ENCODE measurements around the gene RNF34. TPM values are rescaled to one million over a fixed set of nuclear protein-coding genes. Genes with fewer than 3 reads are reported as not detected.
"Not testable (repeated sequence)": the region's sequence is repeated elsewhere in the genome, so short reads cannot be mapped to it uniquely, and the experiment has no call there.

The RNF34 gene, protein sequence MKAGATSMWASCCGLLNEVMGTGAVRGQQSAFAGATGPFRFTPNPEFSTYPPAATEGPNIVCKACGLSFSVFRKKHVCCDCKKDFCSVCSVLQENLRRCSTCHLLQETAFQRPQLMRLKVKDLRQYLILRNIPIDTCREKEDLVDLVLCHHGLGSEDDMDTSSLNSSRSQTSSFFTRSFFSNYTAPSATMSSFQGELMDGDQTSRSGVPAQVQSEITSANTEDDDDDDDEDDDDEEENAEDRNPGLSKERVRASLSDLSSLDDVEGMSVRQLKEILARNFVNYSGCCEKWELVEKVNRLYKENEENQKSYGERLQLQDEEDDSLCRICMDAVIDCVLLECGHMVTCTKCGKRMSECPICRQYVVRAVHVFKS
- total RNA-seq, result 26.1 and 41.2 TPM in 2 replicates
- 25.3 TPM for polyA plus RNA-seq (2012)

DNA sequence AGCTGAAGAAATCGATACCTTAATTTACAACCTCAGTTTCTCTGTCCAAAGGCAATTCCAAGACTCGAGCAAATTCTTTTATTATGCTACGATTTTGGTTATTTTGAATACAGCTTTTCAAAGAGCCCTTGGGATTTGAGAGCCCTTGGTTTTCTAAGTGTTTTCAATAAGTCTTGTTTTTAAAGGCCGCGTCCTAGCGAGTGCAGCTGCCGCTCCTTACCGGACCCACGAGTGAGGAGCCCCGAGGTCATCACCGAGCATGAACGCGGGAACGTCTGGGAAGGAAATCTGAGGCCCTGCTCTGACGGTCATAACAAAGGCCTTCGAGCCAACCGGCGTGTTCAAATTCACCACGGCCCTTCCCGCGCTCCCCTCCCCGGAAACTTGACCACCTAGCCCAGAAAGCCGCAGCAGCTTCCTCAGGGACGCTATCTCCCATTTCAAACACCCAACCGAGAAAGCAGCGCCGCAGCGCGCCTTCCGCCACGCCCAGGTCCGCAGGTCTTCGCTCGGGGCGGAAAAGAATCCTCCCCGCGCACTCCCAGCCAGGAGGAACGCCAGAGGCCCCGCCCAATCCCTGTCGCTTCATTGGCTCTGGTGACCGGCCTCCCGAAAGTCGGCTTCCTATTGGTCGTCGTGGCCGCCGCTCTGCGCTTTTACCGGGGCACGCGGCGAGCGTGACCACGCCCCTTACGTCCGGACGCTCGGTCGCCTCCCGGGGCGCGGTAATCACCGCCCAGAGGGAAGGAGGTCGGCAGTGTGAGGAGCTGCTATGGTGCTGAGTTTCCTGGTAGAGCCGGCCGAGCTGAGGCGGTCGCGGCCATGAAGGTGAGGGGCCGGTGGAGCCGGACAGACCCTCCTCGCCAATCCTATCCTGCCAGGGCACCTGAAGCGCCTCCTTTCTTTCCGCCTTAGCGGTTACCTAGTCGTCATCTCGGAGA is at the start of gene RNF34:
RNF34 (plus strand) TSS at position 728 of the 941 bp plus-strand sequence; CDS start at position 823, 95 bp downstream.
- peak; percentile 99 for DNase-seq (ENCODE audit: low read depth)

DNA sequence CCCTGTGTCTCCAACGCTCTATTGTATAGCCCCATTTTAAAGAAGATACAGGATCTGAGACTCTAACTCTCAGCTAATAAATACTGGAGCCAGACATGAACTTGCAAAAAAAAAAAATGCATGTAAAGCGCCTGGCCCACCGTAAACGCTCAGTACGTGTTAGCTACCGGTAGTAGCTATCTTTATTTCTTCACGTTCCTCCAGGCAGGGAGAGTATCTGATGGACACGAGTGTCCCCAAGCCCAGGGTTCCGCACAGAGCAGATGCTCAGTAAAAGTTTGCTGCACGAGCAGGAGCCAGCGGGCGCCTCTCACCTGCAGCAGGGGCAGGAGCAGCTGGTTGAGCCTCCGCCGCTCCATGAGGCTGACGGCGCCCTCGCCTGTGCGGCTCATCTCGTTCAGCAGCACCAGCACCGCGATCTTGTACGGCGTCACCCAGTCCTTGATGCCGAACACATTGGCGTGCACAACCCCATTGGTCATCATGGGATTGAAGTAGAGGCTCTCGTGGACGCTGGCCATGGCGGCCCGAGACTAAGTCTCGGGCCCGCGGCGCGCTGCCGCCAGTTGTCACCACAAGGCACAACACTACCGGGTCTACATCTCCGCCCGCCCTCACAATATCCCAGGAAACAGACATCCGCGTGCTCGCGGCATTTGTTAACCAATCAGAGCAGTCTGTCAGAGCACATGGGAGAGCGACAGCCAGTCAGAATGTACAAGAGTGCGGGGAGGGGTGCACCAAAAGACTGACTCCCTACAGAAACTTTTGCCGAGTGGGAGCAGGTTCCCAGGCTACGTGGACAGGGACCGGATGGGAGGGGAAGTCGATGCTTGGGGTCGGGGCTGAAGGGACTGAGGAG is 47.9 kb upstream of the RNF34 start, which contains the start of gene ANAPC5:
ANAPC5 (minus strand) TSS at position 592 of the 862 bp plus-strand sequence; CDS start at position 521, 71 bp downstream.
- DNase-seq (ENCODE audit: low read depth), result peak; percentile 100

DNA sequence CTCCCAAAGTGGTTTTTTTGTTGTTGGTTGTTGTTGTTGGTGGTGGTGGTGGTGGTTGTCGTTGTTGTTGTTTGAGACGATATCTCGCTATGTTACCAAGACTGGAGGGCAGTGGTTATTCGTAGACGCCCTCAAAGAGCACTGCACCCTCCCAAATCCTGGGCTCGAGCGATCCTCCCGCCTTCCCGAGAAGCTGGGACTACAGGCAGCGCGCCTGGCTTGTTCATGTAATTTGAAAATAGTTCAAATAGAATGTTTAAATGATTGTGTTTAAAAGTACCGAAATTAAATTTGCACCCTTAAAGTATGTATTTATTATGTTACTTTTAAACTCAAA is 47.3 kb upstream of the RNF34 start:
- DNase-seq (ENCODE audit: low read depth), result no peak

DNA sequence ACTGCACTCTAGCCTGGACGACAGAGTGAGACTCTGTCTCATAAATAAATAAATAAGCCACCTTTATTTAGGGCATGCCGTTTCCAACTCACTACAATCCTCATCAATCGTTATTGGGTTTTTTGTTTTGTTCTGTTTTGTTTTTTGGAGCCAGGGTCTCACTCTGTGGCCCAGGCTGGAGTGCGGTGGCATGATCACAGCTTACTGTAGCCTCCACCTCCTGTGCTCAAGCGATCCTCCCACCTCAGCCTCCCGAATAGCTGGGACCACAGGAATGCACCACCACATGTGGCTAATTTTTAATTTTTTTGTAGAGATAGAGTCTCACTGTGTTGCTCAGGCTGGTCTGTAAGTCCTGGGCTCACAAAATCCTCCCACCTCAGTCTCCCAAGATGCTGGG is 44.1 kb upstream of the RNF34 start:
- DNase-seq (ENCODE audit: low read depth), result no peak

DNA sequence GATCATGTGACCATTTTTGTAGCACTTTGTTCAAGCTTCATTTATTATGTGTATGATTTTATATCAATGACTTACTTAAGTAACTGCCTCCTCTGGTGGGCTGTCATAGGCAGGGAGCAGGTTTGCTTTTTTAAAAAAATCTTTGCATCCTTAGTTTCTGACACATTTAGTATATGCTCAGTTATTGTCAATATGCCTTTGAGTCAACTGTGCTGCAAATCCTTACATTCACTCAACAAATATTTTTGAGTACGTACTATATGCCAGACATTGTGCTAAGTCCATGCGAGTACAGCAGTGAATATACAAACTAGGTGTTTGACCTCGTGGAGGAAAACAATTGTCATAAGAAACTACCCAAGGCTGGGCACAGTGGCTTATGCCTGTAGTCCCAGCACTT is 43.3 kb upstream of the RNF34 start:
- DNase-seq (ENCODE audit: low read depth), result no peak

DNA sequence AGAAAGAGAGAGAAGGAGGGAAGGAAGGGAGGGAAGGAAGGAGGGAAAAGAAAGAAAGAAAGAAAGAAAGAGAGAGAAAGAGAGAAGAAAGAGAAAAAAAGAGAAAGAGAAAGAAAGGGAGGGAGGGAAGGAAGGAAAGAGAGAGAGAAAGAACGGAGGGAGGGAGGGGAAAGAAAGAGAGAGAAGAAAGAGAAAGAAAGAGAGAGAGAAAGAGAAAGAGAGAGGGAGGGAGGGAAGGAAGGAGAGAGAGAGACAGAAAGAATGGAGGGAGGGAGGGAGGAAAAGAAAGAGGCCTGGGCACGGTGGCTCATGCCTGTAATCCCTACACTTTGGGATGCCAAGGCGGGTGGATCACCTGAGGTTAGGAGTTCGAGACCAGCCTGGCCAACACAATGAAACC is 42.6 kb upstream of the RNF34 start:
- DNase-seq (ENCODE audit: low read depth), result no peak

DNA sequence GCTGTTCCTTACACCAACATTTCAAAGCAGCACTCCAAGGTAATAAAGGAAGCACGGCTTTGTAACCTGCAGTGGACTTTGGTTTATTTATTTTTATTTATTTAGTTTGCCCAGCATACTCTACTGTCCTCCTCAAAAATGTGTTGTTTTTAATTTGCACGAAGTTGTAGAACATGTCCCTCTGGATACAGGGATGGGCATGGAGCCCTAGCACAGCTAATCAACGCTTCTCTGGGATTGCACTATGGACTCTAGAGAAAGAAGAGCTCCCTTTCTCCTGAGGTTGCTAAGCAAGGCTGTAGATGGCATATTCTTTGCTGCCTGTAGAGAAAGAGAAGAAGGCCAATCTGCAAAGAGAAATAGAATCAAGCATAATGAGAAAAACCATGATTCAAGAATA is 41.8 kb upstream of the RNF34 start:
- no peak for DNase-seq (ENCODE audit: low read depth)

DNA sequence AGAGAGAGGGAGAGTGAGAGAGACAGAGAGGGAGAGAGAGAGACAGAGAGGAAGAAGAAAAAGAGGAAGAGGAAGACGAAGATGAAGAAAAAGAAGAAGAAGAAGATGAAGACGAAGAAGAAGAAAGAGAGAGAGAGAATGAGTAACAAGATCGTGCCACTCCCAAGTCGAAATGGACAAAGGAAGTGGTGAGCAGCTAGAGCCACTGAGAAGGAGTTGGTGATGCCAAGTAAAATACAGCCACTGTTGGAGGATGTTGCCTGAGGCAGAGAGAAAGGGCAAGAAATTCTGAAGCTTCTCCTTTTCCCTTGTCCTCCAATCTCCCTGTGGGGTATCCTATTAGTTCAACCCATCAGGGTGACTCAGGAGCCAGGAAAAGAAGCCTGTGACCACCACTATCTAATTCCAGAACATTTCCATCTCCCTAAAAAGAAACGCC is 35.2 kb upstream of the RNF34 start:
- peak; percentile 77 for DNase-seq (ENCODE audit: low read depth)

DNA sequence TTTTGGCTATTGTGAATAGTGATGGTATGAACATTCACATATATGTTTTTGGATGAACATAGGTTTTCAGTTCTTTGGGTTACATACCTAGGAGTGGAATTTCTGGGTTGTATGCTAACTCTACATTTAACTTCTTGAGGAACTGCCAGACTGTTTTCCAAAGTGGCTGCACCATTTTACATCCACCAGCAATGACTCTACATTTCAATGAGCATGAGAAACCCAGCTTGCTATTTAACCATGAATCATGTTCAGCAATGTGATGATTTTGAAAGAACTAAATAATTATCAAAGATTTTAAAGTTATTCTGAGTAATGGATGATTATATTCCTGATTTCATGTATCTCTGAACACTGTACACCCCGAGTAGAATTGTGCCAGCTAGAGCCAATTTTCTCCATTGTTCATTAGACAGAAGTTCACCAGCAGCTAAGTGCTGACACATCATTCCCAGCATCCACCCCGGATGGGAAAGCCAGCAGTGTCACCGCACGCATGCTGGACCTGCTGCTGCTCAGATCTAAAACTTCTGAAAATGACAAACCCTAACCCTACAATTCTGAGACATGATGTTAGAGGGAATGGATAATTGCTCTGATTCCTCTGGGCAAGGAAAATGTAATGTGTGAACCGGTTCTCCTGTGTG is 34.4 kb upstream of the RNF34 start:
- peak; percentile 16 for DNase-seq (ENCODE audit: low read depth)

DNA sequence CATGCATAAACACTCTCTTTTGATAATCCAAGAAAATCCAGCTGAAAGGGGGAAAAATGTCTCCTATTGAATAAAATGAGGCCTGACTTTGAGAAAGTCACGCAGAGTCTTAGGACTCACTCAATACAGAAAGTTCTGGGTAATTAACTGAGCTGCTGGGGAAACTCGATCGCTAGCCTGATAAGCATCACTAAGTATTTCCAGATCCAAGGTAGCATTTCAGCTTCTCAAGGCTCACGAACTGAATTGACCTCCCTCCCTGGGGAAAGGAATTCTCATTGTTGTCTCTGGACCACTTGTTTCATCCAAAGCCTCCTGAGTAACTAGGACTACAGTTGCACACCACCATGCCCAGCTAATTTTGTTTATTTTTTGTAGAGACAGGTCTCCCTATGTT is 33.9 kb upstream of the RNF34 start:
- DNase-seq (ENCODE audit: low read depth), result no peak

DNA sequence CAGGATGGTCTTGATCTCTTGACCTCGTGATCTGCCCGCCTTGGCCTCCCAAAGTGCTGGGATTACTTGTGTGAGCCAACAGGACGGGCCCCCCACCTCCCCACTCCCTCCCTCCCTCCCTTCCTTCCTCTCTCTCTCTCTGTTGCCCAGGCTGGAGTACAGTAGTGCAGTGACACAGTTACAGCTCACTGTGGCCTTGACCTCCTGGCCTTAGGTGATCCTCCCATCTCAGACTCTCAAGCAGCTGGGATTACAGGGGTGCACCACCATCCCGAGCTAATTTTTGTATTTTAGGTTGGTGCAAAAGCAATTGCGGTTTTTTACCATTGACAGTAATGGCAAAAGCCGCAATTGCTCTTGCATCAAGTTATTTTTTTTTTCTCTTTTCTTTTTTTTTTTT is 28.5 kb upstream of the RNF34 start:
- DNase-seq (ENCODE audit: low read depth), result no peak

DNA sequence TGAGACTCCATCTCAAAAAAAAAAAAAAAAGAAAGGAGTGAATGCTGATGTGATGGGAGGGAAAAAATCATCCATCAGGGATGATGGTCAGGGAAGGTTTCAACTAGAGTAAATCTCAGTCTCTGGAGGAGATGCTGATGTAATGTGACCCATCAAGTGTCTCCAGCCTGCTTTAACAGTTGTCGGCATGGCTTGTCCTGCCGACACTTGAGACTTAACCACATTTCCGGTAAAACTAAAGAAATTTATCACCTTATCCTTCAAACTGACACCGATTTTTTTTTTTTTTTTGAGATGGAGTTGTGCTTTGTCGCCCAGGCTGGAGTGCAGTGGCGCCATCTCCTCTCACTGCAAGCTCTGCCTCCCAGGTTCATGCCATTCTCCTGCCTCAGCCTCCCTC is 26.2 kb upstream of the RNF34 start:
- no peak for DNase-seq (ENCODE audit: low read depth)

DNA sequence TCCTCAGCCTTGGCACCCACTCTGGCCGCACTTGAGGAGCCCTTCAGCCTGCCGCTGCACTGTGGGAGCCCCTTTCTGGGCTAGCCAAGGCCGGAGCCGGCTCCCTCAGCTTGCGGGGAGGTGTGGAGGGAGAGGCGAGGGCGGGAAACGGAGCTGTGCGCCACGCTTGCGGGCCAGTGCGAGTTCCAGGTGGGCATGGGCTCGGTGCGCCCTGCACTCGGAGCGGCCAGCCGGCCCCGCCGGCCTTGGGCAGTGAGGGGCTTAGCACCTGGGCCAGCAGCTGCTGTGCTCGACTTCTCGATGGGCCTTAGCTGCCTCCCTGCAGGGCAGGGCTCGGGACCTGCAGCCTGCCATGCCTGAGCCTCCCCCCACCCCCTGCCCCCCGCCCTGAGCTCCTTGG is 25.6 kb upstream of the RNF34 start:
- DNase-seq (ENCODE audit: low read depth), result not testable (repeated sequence)

DNA sequence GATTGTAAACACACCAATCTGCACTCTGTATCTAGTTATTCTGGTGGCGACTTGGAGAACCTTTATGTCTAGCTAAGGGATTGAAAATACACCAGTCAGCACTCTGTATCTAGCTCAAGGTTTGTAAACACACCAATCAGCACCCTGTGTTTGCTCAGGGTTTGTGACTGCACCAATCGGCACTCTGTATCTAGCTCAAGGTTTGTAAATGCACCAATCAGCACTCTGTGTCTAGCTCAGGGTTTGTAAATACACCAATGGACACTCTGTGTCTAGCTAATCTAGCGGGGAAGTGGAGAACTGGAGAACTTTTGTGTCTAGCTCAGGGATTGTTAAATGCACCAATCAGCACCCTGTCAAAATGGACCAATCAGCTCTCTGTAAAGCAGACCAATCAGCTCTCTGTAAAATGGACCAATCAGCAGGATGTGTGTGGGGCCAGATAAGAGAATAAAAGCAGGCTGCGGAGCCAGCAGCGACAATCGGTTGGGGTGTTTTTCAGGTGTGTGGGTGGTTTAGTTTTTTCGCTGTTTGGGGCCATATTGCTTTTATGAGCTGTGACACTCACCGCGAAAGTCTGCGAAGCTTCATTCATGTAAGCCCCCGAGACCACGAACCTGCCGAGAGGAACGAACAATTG is 24.9 kb upstream of the RNF34 start:
- not testable (repeated sequence) for DNase-seq (ENCODE audit: low read depth)

DNA sequence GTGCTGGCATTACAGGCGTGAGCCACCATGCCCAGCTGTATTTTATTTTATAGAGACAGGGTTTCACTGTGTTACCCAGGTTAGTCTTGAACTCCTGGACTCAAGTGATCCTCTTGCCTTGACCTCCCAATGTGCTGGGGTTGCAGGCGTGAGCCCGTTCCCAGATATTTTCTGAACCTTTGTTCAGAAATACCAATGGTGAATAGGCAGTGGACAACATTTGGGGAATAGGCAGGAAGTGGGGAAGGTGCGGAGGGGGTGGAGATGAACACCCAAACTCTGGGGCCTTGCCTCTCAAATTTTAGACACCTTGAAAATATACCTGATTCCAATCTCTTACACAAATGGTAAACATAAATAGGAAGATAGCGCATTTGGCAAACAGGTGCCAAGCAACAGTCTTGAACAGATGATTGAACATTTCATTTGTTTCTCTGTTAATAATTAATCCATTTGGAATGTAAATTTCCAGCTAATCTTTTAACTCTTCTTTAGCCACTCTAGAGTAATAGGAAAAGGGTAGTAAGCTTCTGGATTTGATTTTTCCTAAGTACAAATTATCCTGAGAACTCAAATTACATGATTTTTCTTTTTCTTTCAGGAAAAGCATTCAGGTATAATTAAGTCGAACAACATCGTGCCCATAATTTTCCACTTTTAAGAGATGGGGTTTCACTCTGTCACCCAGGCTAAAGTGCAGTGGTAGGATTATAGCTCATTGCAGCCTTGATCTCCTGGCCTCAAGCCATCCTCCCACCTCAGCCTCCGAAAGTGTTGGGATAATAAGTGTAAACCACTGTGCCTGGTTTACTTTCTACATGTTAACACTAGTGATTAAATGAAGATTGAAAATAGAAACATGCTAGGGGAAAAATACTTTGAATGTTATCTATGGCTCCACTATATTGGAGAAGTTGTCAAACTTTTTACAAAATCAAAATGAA is 22.9 kb upstream of the RNF34 start:
- no peak for DNase-seq (ENCODE audit: low read depth)

DNA sequence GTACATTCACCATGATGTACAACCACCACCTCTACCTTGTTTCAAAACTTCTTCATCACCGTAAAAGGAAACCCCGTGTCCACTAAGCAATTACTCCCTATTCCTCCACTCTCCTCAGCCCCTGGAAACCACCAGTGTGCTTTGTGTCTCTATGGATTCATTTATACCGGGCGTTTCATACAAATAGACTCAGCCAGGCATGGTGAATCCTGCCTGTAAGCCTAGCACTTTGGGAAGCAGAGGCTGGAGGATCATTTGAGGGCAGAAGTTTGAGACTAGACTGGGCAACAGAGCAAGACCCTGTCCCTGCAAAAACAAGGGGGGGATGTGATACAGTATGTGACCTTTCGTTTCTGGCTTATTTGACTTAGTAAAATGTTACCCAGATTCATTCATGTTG is 21.2 kb upstream of the RNF34 start:
- DNase-seq (ENCODE audit: low read depth), result no peak

DNA sequence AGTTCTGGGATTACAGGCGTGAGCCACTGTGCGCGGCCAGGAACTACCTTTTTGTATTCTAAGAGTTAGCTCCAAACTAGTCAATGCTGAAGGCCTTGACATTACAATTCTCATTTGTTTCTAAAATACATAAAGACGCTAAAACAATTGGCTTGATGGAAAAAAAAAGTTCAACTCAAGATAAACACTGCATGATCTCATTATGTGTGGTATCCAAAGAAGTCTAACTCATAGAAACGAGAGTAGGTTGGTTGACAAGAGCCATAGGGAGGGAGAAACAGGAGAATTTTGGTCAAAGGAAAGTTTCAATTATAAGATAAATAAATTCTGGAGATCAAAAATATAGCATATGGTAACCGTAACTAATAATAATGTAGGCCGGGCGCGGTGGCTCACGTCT is 20.0 kb upstream of the RNF34 start:
- DNase-seq (ENCODE audit: low read depth), result no peak

DNA sequence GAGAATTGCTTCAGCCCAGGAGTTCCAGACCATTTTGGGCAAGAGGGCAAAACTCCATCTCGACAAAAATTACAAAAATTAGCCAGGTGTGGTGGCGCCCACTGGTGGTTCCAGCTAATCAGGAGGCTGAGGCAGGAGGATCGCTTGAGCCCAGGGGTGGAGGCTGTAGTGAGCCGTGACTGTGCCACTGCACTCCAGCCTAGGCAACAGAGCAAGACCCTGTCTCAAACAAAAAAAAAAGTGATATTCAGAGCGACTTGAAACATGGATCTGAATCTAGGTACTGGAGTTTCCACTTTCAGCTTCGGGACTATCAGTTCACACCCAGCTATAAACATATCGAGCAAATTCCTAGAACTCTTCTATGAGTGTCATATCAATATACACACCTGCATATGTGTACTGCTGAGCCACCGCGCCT is 16.3 kb upstream of the RNF34 start:
- no peak for DNase-seq (ENCODE audit: low read depth)

DNA sequence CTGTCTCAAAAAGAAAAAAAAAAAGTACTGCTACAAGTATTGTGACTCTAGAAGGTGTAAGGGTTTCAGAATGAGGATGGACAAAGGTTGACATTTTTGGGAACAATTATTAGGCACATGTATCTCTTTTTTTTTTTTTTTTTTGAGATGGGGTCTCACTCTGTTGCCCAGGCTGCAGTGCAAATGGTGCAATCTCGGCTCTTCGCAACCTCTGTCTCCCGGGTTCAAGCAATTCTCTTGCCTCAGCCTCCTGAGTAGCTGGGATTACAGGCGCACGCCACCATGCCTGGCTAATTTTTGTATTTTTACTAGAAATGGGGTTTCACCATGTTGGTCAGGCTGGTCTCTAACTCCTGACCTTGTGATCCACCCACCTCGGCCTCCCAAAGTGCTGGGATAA is 15.0 kb upstream of the RNF34 start:
- not testable (repeated sequence) for DNase-seq (ENCODE audit: low read depth)

Measured in myocyte (in vitro differentiated cells).